Measurements from ENCODE around the gene HEYL.

The HEYL gene

DNA sequence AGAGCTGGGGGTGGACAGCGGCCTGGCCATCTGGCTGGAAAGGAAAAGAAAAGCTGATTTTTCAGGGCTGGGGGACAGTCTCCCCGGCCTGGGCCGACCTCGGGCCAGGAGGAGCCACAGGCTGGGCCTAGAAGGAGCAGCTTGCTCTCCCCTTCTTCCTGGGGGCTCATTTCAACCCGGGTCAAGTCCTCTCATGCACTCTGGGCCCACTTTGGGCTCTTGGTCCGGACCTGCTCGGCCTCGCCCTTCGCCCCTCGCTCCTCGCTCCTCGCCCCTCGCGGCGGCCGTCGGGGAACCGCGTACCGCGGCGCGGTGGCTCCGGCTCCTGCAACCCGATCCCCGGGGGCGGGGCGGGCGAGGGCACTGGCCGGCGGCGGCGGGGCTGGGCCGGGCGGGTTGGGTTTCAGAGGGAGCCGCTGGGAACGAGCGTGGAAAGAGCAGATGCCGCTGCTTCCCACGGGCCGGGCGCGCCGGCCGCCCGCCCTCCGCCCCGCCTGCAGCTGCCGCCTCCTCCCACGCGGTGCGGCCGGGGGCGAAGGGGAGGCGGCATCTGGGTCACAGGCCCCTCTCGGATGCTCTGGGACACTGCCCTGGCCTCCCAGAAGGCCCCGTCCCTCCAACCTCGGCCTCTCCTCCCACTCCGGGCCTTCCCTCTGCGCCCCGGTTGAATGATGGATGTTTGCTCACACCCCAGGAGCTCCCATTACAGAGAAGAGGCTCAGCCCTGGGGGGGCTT lies 6.6 kb downstream of the HEYL start:
- DNase-seq (ENCODE audit: low spot score): no peak
- TF ChIP-seq, protein P1, sequence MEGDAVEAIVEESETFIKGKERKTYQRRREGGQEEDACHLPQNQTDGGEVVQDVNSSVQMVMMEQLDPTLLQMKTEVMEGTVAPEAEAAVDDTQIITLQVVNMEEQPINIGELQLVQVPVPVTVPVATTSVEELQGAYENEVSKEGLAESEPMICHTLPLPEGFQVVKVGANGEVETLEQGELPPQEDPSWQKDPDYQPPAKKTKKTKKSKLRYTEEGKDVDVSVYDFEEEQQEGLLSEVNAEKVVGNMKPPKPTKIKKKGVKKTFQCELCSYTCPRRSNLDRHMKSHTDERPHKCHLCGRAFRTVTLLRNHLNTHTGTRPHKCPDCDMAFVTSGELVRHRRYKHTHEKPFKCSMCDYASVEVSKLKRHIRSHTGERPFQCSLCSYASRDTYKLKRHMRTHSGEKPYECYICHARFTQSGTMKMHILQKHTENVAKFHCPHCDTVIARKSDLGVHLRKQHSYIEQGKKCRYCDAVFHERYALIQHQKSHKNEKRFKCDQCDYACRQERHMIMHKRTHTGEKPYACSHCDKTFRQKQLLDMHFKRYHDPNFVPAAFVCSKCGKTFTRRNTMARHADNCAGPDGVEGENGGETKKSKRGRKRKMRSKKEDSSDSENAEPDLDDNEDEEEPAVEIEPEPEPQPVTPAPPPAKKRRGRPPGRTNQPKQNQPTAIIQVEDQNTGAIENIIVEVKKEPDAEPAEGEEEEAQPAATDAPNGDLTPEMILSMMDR (IDR thresholded peaks at IDR 0.05; ENCODE audit: extremely low read depth, insufficient read depth, missing control alignments): no peak
- in situ Hi-C loops (cut with MboI; ENCODE audit: low pct_unique_long_range_greater_than_20kb, low sequenced_read_pairs, unreplicated experiment): no loop called here

DNA sequence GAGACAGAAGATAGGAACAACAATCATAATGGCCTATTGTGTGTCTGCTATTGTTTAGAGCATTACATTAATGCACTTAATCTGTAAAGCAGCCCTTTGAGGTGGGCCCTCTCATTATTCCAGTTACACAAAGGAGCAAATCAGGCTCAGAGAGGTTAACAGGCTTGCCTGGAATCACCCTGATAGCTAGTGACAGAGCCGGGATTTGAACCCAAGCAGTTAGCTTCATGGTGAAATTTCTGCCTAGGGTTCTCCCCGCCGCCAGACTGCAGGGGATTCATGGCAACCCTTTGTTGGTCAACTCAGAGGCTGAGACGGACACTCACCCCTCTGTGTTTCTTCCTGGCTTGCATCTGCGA lies 7.1 kb downstream of the HEYL start:
- DNase-seq (ENCODE audit: low spot score): no peak
- TF ChIP-seq, protein P1 (IDR thresholded peaks at IDR 0.05; ENCODE audit: extremely low read depth, insufficient read depth, missing control alignments): no peak
- in situ Hi-C loops (cut with MboI; ENCODE audit: low pct_unique_long_range_greater_than_20kb, low sequenced_read_pairs, unreplicated experiment): no loop called here

DNA sequence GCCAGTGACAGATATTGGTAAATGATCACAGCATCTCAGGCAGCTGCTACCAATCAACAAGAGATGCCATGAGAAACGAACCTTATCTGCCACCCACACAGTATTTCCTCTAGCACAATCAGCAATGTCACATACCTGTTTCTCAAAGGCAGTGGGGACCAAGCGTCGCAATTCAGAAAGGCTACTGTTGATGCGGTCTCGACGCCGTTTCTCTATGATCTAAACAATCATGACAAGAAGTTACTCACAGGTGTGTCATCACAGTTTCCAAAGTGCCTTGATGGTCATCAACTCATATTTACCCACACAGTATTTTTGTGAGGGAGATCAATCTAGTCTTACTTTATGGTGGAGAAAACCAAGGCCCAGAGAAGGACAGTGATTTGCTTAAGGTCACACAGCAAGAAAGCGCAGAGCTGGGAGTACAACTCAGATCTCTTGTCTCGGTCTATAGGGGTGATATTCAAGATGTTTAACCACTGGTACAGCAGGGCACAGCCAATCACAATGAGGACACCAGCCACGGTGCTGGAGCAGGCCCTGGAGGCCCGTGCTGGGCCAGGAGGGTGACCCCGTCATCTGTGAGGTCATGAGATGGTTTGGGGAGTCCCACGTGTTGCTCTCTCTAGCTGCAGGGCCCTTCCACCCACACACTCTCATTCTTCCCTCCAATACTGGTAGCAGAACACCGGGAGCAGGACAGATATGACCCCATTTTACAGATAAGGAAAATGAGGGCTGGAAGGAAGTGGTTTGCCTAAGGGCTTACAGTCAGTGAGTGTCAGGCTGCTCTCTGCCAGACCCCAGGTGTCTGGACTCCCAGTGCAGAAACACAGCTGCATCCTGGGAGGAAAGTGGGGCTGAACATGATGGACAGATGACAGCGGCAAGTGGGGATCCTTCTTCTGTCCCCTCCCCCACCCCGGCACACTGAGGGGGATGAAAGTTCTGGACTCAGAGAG lies 7.8 kb downstream of the HEYL start:
- in situ Hi-C loops (cut with MboI; ENCODE audit: low pct_unique_long_range_greater_than_20kb, low sequenced_read_pairs, unreplicated experiment): no loop called here
- DNase-seq (ENCODE audit: low spot score): no peak
- TF ChIP-seq, protein P1 (IDR thresholded peaks at IDR 0.05; ENCODE audit: extremely low read depth, insufficient read depth, missing control alignments): no peak

DNA sequence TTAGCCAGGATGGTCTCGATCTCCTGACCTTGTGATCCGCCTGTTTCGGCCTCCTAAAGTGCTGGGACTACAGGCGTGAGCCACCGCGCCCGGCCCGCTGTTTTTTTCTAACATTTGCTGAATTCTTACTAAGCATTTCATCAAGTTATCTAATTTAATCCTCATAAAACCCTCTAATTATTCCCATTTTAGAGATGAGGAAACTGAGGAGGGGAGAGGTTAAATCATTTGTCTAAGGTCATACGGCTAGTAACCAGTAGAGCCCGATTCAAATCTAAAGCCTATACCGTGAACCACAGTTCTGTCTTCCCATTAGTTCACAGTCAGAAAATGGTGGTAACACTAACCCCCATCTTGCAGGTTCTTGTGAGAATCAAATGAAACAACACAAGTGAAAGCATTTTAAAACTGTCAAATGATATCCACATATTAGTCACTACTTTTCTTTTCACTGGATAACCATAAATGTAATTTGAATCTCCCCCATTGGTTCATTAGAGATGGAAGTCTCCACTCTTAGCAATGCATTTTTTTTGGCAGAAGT lies 10.6 kb downstream of the HEYL start:
- DNase-seq (ENCODE audit: low spot score): no peak
- TF ChIP-seq, protein P1 (IDR thresholded peaks at IDR 0.05; ENCODE audit: extremely low read depth, insufficient read depth, missing control alignments): no peak
- in situ Hi-C loops (cut with MboI; ENCODE audit: low pct_unique_long_range_greater_than_20kb, low sequenced_read_pairs, unreplicated experiment): no loop called here

DNA sequence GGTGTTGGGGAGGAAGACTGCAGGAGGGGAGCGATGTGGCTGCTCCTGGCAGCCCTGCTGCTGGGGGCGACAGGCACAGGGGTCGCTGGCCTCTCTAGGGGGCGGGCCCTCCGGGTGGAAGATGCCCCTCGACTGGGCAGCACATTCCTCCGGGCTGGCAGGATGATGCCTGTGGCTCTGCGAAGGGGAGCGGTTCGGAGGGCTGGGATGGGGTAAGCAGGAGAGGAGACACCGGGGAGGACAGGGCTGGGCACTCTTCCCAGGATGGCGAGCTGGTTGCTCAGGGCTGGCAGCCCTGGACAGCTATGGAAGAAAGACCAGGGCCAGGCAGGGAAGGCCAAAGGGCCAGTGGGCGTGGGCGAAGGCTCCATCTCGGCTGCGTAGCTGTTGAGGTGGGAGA lies 12.8 kb downstream of the HEYL start:
- TF ChIP-seq, protein P1 (IDR thresholded peaks at IDR 0.05; ENCODE audit: extremely low read depth, insufficient read depth, missing control alignments): no peak
- DNase-seq (ENCODE audit: low spot score): no peak
- in situ Hi-C loops (cut with MboI; ENCODE audit: low pct_unique_long_range_greater_than_20kb, low sequenced_read_pairs, unreplicated experiment): no loop called here

DNA sequence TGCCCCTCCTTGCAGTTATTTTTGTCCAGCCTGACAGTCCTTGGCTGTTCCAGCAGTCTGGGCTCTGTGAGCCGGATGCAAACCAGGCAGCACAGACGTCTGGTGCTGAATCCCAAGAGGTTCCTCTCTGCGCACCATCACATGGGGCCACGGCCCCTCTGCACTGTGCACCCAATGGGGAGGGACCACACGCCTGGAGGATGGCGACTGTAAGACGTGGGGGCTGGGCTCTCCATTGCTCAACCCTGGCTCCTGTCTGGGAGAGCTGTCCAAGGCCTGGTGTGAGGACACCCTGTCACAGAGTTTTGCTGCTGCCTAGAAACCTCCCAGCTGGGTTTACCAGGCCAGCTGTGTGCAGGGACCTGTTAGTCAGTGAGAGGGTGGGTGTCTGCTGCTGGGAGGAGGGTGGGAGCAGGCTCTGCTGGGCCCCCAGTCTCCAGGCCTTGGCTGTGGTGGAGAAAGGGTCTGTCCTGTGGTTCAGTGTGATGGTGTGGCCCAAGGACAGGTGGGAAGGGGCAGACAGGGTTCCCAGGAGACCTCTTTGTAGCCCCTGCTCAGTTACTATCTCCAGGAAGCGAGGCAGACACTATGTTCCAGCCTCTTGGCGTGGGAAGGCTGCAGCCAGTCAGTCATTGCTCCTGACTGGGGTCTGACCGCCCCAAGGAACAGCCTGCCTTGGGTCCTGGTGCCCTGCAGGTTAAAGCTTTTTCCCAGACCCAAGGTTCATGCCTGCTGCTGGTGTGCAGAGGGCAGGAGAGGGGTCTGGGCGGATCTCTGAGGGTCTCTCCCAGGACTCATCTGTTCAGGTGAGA lies 13.8 kb downstream of the HEYL start:
- no peak for DNase-seq (ENCODE audit: low spot score)
- TF ChIP-seq, protein P1 (IDR thresholded peaks at IDR 0.05; ENCODE audit: extremely low read depth, insufficient read depth, missing control alignments): no peak
- in situ Hi-C loops (cut with MboI; ENCODE audit: low pct_unique_long_range_greater_than_20kb, low sequenced_read_pairs, unreplicated experiment): no loop called here
